ENCODE results near the gene KLF7. TPM values are rescaled to one million over a fixed set of nuclear protein-coding genes. Genes with fewer than 3 reads are reported as not detected.

KLF7 gene
- total RNA-seq, 1 experiment from 2014 or later, result 32.2 TPM

DNA sequence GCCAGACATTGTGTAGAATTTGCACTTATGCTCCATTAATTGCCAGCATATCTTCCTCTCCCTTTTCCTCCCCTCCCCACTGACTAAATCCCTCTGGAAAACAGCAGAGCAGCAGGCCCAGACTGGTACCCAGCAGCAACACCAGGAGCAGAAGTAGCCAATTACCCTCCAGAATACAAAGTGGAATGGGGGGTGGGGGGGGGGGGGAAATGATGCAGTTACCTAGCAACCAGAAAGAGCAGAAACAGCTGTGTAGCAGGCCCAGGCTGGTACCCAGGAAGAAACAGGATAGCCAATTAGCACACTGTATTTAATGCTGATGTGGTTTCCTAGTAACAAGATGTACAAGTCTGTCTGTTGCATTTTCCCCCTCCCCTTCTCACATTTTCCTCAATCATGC lies 52.3 kb downstream of the KLF7 start:
- TF ChIP-seq, protein P1, sequence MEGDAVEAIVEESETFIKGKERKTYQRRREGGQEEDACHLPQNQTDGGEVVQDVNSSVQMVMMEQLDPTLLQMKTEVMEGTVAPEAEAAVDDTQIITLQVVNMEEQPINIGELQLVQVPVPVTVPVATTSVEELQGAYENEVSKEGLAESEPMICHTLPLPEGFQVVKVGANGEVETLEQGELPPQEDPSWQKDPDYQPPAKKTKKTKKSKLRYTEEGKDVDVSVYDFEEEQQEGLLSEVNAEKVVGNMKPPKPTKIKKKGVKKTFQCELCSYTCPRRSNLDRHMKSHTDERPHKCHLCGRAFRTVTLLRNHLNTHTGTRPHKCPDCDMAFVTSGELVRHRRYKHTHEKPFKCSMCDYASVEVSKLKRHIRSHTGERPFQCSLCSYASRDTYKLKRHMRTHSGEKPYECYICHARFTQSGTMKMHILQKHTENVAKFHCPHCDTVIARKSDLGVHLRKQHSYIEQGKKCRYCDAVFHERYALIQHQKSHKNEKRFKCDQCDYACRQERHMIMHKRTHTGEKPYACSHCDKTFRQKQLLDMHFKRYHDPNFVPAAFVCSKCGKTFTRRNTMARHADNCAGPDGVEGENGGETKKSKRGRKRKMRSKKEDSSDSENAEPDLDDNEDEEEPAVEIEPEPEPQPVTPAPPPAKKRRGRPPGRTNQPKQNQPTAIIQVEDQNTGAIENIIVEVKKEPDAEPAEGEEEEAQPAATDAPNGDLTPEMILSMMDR (conservative IDR thresholded peaks at IDR 0.05), result no peak

More for the DNA sequence above, 52.3 kb downstream of the KLF7 start:
- H2BK12ac ChIP-seq (ENCODE audit: insufficient read length, low read depth, low read length), result no peak overlapping the region
- no peaks in the 10 kb centered on the region for H3K9me3 ChIP-seq (ENCODE audit: control insufficient read depth, low read depth, low read length)
- H2BK5ac ChIP-seq (ENCODE audit: insufficient read length, low read length), result no peak overlapping the region
- H3K23ac ChIP-seq (ENCODE audit: insufficient read length, low read depth, low read length), result no peak overlapping the region
- no peak overlapping the region for H3K9ac ChIP-seq (ENCODE audit: extremely low read depth, insufficient read length, low read length)
- H2BK20ac ChIP-seq (ENCODE audit: low read depth, low read length, poor library complexity, severe bottlenecking), result no peak overlapping the region
- H2AK5ac ChIP-seq (ENCODE audit: insufficient read length, low read length), result no peak overlapping the region
- no peak overlapping the region for H4K8ac ChIP-seq (replicated peaks; ENCODE audit: insufficient read length, low read depth, low read length)
- H3K4me1 ChIP-seq (ENCODE audit: insufficient read depth, low read length), result no peaks in the 10 kb centered on the region
- no peaks in the 10 kb centered on the region for H3K27me3 Mint-ChIP-seq (ENCODE audit: low read depth)
- H4K20me1 ChIP-seq (ENCODE audit: control insufficient read depth, insufficient read depth, insufficient read length), result no peaks in the 10 kb centered on the region
- H3K4me2 ChIP-seq (ENCODE audit: insufficient read depth, insufficient read length, low read length), result no peak overlapping the region
- H2AFZ ChIP-seq (ENCODE audit: low read length), result no peak overlapping the region
- H3K4me1 Mint-ChIP-seq, result peaks cover 18 to 27% of the 10 kb centered on the region in 2 experiments
- H4K5ac ChIP-seq (ENCODE audit: insufficient read length, low read depth, low read length), result no peak overlapping the region
- no peak for DNase-seq
- no peak overlapping the region for H3K27ac ChIP-seq (ENCODE audit: insufficient read length, low read depth, low read length)
- no peak overlapping the region for H3K14ac ChIP-seq (ENCODE audit: insufficient read depth, low read length)
- no peak overlapping the region for H3T11ph ChIP-seq (ENCODE audit: low read length)
- H3K27ac Mint-ChIP-seq, result no peak overlapping the region
- H3K27me3 ChIP-seq (ENCODE audit: insufficient read depth, low read length), result no peaks in the 10 kb centered on the region
- H2BK120ac ChIP-seq (ENCODE audit: low read depth, low read length, poor library complexity, severe bottlenecking), result no peak overlapping the region
- no peak overlapping the region for H3K18ac ChIP-seq (ENCODE audit: insufficient read length, low read depth, low read length)
- no peak overlapping the region for H2BK15ac ChIP-seq (ENCODE audit: low read depth, low read length)
- H3K4ac ChIP-seq (ENCODE audit: low read depth, low read length), result no peak overlapping the region
- no peak overlapping the region for H3K4me3 Mint-ChIP-seq
- no peaks in the 10 kb centered on the region for H3K23me2 ChIP-seq (ENCODE audit: insufficient read length, low read depth, low read length, poor library complexity, severe bottlenecking)
- no peaks in the 10 kb centered on the region for H3K79me1 ChIP-seq (ENCODE audit: insufficient read depth, low read depth, low read length, poor library complexity, severe bottlenecking)
- peaks cover 0 to 3% (median 0%) of the 10 kb centered on the region in 3 experiments; a peak in 1 of 7 replicates for H3K36me3 Mint-ChIP-seq (ENCODE audit: insufficient read depth in 1 of 3, low read depth in 3 of 3)
- no peak overlapping the region for H3K56ac ChIP-seq (ENCODE audit: insufficient read length, low read depth, low read length)
- peaks cover 2% of the 10 kb centered on the region; the same call in 1 of the 2 replicates for H3K79me2 ChIP-seq (ENCODE audit: insufficient read depth, low read length)
- no peaks in the 10 kb centered on the region for H3K9me3 Mint-ChIP-seq
- H4K91ac ChIP-seq (ENCODE audit: insufficient read length, low read depth, low read length), result no peak overlapping the region
